ENCODE results near the gene IMPG2. TPM values are rescaled to one million over a fixed set of nuclear protein-coding genes. Genes with fewer than 3 reads are reported as not detected.

The IMPG2 gene
- total and polyA plus RNA-seq, 2 donors (not counting 1 experiment from before 2014, with no cell fraction given) = 0.11 to 0.33 TPM

GRCh38 chr3:101340591-101340990, 20.2 kb upstream of the IMPG2 start:
- Histone ChIP-seq H4K20me1 (ENCODE audit: control insufficient read depth, extremely low read depth, insufficient read depth, low read length) (no peaks in the 10 kb centered on the region), H3K27me3 (ENCODE audit: control insufficient read depth, insufficient read depth, low read length) (no peaks in the 10 kb centered on the region), H3K27ac (ENCODE audit: insufficient read depth, low read length) (no peak overlapping the region), H3K36me3 (ENCODE audit: control insufficient read depth, insufficient read depth, low read length) (no peaks in the 10 kb centered on the region), H3K9me3 (ENCODE audit: control insufficient read depth, insufficient read depth, low read depth, low read length) (no peaks in the 10 kb centered on the region), H3K4me2 (ENCODE audit: extremely low read depth, insufficient read depth, low read length) (no peak overlapping the region), H2AFZ (ENCODE audit: low read length) (no peak overlapping the region), H3K4me3 (replicated peaks in 1 of 4; ENCODE audit: control extremely low read depth in 1 of 4, insufficient read depth in 1 of 4, low read depth in 3 of 4, low read length in 4 of 4) (no peak overlapping the region), H3K9ac (ENCODE audit: insufficient read depth, low read length) (no peak overlapping the region), H3K4me1 (ENCODE audit: control insufficient read depth, extremely low read depth, insufficient read depth, low read length) (no peaks in the 10 kb centered on the region), H3K79me2 (ENCODE audit: control insufficient read depth, insufficient read depth, low read length) (no peaks in the 10 kb centered on the region)
- DNase-seq (ENCODE audit: low read depth in 2 of 2) = peak in 1 of 2 donors; percentile 21
- TF ChIP-seq CTCF (conservative IDR thresholded peaks at IDR 0.05 in 1 of 2, IDR thresholded peaks at IDR 0.05 in 1 of 2; ENCODE audit: low read depth in 1 of 2, low read length in 2 of 2) (no peak), EZH2 (IDR thresholded peaks at IDR 0.05; ENCODE audit: low read length, missing control alignments) (no peak)

- DNase-seq (ENCODE audit: low read depth in 2 of 2) = no peak
- no peaks in the 10 kb centered on the region for H3K36me3 ChIP-seq (ENCODE audit: control insufficient read depth, insufficient read depth, low read length)
- no peak overlapping the region for H3K4me3 ChIP-seq (replicated peaks in 1 of 4; ENCODE audit: control extremely low read depth in 1 of 4, insufficient read depth in 1 of 4, low read depth in 3 of 4, low read length in 4 of 4)
- H3K9ac ChIP-seq (ENCODE audit: insufficient read depth, low read length) = no peak overlapping the region
- H3K79me2 ChIP-seq (ENCODE audit: control insufficient read depth, insufficient read depth, low read length) = no peaks in the 10 kb centered on the region
- TF ChIP-seq CTCF (conservative IDR thresholded peaks at IDR 0.05 in 1 of 2, IDR thresholded peaks at IDR 0.05 in 1 of 2; ENCODE audit: low read depth in 1 of 2, low read length in 2 of 2) = no peak
- no peak for TF ChIP-seq EZH2 (IDR thresholded peaks at IDR 0.05; ENCODE audit: low read length, missing control alignments)
- no peaks in the 10 kb centered on the region for H3K27me3 ChIP-seq (ENCODE audit: control insufficient read depth, insufficient read depth, low read length)
- H3K4me2 ChIP-seq (ENCODE audit: extremely low read depth, insufficient read depth, low read length) = no peak overlapping the region
- H4K20me1 ChIP-seq (ENCODE audit: control insufficient read depth, extremely low read depth, insufficient read depth, low read length) = no peaks in the 10 kb centered on the region
- H3K4me1 ChIP-seq (ENCODE audit: control insufficient read depth, extremely low read depth, insufficient read depth, low read length) = no peaks in the 10 kb centered on the region
- no peak overlapping the region for H2AFZ ChIP-seq (ENCODE audit: low read length)
- no peak overlapping the region for H3K27ac ChIP-seq (ENCODE audit: insufficient read depth, low read length)
- no peaks in the 10 kb centered on the region for H3K9me3 ChIP-seq (ENCODE audit: control insufficient read depth, insufficient read depth, low read depth, low read length)
Measured at GRCh38 chr3:101333883-101334282, 13.5 kb upstream of the IMPG2 start.

GRCh38 chr3:101329016-101329673, 8.8 kb upstream of the IMPG2 start:
- TF ChIP-seq CTCF (conservative IDR thresholded peaks at IDR 0.05 in 1 of 2, IDR thresholded peaks at IDR 0.05 in 1 of 2; ENCODE audit: low read depth in 1 of 2, low read length in 2 of 2) (no peak), EZH2 (IDR thresholded peaks at IDR 0.05; ENCODE audit: low read length, missing control alignments) (no peak)
- Histone ChIP-seq H3K4me2 (ENCODE audit: extremely low read depth, insufficient read depth, low read length) (no peak overlapping the region), H4K20me1 (ENCODE audit: control insufficient read depth, extremely low read depth, insufficient read depth, low read length) (no peaks in the 10 kb centered on the region), H3K36me3 (ENCODE audit: control insufficient read depth, insufficient read depth, low read length) (no peaks in the 10 kb centered on the region), H3K27me3 (ENCODE audit: control insufficient read depth, insufficient read depth, low read length) (no peaks in the 10 kb centered on the region), H3K4me1 (ENCODE audit: control insufficient read depth, extremely low read depth, insufficient read depth, low read length) (no peaks in the 10 kb centered on the region), H3K79me2 (ENCODE audit: control insufficient read depth, insufficient read depth, low read length) (no peaks in the 10 kb centered on the region), H3K4me3 (replicated peaks in 1 of 4; ENCODE audit: control extremely low read depth in 1 of 4, insufficient read depth in 1 of 4, low read depth in 3 of 4, low read length in 4 of 4) (no peak overlapping the region), H2AFZ (ENCODE audit: low read length) (no peak overlapping the region), H3K9me3 (ENCODE audit: control insufficient read depth, insufficient read depth, low read depth, low read length) (no peaks in the 10 kb centered on the region), H3K9ac (ENCODE audit: insufficient read depth, low read length) (no peak overlapping the region), H3K27ac (ENCODE audit: insufficient read depth, low read length) (no peak overlapping the region)
- no peak for DNase-seq (ENCODE audit: low read depth in 2 of 2)

All from fibroblast of lung (primary cell).